ENCODE data around the gene ATN1. TPM values are rescaled to one million over a fixed set of nuclear protein-coding genes. Genes with fewer than 3 reads are reported as not detected.
"Not testable (repeated sequence)": the region's sequence is repeated elsewhere in the genome, so short reads cannot be mapped to it uniquely, and the experiment has no call there.

Gene ATN1, protein sequence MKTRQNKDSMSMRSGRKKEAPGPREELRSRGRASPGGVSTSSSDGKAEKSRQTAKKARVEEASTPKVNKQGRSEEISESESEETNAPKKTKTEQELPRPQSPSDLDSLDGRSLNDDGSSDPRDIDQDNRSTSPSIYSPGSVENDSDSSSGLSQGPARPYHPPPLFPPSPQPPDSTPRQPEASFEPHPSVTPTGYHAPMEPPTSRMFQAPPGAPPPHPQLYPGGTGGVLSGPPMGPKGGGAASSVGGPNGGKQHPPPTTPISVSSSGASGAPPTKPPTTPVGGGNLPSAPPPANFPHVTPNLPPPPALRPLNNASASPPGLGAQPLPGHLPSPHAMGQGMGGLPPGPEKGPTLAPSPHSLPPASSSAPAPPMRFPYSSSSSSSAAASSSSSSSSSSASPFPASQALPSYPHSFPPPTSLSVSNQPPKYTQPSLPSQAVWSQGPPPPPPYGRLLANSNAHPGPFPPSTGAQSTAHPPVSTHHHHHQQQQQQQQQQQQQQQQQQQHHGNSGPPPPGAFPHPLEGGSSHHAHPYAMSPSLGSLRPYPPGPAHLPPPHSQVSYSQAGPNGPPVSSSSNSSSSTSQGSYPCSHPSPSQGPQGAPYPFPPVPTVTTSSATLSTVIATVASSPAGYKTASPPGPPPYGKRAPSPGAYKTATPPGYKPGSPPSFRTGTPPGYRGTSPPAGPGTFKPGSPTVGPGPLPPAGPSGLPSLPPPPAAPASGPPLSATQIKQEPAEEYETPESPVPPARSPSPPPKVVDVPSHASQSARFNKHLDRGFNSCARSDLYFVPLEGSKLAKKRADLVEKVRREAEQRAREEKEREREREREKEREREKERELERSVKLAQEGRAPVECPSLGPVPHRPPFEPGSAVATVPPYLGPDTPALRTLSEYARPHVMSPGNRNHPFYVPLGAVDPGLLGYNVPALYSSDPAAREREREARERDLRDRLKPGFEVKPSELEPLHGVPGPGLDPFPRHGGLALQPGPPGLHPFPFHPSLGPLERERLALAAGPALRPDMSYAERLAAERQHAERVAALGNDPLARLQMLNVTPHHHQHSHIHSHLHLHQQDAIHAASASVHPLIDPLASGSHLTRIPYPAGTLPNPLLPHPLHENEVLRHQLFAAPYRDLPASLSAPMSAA (N-terminal part only)
- 10 to 100 TPM; 83.9 to 95.0 (median 90.0) TPM for polyA plus RNA-seq (ENCODE audit: insufficient read length in 3 of 3)

DNA sequence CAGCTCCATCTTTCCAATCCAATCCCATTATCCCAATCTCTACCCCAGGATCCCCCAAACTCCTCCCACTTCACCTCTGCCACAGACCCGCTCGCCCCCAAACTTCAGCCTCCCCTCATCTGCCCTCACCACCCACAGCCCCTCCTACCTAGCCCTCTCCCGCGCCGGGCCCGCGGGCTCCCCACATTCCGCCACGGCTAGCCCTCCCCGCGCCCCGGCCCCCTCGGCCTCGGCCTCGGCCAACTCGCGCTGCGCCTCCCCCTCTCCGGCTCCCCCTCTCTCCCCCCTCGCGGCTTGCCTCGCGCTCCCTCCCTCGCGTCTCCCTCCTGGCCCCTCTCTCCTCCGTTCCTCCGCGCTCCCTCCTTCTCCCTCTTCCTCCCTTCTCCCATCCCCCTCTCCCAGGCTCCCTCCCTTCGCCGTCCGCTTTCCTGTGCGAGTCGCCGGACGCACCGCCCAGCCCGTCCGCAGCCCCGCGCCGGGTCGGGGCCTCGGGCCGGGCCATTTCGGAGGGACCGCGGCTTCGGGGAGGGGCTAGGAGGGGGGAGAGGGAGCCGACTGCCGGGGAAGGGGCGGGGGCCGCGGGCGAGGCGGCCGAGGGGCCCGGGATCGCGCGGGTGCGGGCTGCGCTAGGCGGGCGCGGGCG is at the start of gene ATN1:
Gene ATN1, plus strand, starts transcription at position 581 of the 643 bp plus-strand sequence. CDS start 6,043 bp downstream, outside the sequence.
- DNase-seq (ENCODE audit: low read depth in 3 of 3, low spot score in 2 of 3): peak in 2 of 3 donors; percentile 80 to 82

DNA sequence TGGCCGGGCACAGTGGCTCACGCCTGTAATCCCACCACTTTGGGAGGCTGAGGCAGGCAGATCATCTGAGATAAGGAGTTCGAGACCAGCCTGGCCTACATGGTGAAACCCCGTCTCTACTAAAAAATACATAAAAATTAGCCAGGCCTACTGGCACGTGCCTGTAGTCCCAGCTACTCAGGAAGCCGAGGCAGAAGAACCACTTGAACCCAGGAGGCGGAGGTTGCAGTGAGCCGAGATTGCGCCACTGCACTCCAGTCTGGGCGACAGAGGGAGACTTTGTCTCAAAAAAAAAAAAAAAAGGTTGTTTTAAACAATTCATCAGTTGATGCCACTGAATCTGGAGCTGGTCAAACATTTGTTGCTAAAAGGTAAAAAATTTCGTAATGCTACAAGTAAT is 47.9 kb upstream of the ATN1 start:
- DNase-seq (ENCODE audit: low read depth in 3 of 3, low spot score in 2 of 3): not testable (repeated sequence)

DNA sequence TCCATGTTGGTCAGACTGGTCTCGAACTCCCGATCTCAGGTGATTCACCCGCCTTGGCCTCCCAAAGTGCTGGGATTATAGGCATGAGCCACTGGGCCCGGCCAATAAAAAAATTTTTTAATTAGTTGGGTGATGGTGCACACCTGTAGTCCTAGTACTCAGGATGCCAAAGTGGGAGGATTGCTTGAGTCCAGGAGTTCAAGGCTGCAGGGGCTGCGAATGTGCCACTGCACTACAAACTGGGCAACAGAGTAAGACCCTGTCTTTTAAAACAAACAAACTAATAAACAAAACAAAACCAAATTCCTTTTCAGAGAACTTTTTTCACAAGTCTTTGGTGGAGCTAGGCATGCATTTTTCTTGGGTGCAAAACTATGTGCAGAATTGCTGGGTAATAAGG is 44.5 kb upstream of the ATN1 start:
- no peak for DNase-seq (ENCODE audit: low read depth in 3 of 3, low spot score in 2 of 3)

DNA sequence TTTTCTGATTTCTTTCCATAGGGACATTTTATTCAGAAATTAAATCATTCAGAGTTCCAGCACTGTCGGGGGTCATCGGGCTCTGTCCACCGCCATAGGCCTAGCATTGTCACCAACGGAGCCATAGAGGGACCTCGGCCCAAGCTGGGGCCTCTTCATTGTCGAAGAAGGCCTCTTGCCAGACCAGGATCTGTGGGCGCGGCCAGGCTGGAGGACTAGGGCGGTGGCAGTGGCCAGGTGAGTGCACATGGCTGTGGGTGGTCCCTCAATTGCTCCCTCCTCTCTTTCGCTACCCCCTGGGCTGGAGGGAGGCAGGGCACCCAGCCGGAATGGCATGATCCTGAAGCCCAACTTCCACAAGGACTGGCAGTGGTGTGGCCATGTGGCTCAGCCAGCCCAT is 44.1 kb upstream of the ATN1 start:
- no peak for DNase-seq (ENCODE audit: low read depth in 3 of 3, low spot score in 2 of 3)

DNA sequence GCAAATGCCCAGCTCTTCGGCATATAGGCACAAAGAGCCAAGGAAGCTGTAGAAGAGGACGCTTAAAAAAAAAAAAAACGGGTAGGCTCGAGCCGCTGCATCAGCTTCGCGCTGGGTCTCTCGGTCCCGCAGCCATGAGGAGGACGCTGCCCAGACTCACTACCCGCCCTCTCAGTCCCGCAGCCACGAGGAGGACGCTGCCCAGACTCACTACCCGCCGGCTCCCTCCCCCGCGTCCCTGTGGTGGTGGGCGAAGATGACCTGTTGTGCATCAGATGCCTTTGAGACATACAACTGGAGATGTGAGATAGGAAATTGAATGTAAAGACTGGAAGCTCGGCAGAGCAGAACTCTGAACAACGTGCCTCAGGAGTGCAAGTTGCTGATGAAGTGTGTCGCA is 43.2 kb upstream of the ATN1 start:
- no peak for DNase-seq (ENCODE audit: low read depth in 3 of 3, low spot score in 2 of 3)

DNA sequence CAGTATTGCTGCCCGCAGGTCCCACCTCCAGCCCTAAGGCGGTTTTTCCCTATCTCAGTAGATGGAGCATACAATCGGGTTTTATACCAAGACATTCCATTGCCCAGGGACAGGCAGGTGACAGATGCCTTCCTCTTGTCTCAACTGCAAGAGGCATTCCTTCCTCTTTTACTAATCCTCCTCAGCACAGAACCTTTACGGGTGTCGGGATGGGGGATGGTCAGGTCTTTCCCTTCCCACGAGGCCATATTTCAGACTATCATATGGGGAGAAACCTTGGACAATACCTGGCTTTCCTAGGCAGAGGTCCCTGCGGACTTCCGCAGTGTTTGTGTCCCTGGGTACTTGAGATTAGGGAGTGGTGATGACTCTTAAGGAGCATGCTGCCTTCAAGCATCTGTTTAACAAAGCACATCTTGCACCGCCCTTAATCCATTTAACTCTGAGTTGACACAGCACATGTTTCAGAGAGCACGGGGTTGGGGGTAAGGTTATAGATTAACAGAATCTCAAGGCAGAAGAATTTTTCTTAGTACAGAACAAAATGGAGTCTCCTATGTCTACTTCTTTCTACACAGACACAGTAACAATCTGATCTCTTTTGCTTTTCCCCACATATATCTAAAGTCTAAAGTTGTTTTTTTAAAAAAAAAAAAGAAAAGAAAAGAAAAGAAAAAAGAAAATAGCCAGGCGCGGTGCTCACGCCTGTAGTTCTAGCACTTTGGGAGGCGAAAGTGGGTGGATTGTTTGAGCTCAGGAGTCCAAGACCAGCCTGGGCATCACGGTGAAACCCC is 41.4 kb upstream of the ATN1 start:
- DNase-seq (ENCODE audit: low read depth in 3 of 3, low spot score in 2 of 3): not testable (repeated sequence)

DNA sequence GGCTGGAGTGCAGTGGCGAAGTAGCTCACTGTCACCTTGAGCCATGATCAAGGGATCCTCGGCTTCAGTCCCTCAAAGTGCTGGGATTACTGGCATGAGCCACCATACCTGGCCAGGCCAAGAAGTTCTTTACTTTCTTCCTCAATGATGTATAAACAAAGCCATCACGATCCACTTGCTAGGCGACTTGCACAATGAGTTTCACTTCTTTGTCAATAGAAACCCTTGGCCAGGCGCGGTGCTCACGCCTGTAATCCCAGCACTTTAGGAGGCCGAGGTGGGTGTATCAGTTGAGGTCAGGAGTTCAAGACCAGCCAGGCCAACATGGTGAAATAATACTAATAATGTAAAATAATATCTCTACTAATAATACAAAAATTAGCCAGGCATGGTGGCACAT is 40.3 kb upstream of the ATN1 start:
- no peak for DNase-seq (ENCODE audit: low read depth in 3 of 3, low spot score in 2 of 3)

DNA sequence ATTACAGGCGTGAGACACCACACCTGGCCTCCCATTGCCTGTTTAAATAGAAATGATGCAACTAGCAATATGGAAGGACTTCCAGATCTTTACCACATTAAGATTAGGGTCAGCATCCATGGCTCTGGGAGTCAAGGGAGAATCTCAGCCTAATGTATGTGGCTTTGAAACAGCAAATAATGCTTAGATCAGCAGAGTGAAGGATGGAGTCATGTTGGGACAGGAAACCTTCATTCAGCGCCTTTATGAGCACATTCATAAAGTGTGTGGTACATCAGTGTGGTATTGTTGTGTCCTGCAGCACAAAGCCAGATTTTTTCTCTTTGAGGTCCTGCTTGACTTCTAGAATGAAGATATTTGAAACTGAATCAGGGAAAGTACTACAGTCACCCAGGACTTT is 39.4 kb upstream of the ATN1 start:
- no peak for DNase-seq (ENCODE audit: low read depth in 3 of 3, low spot score in 2 of 3)

DNA sequence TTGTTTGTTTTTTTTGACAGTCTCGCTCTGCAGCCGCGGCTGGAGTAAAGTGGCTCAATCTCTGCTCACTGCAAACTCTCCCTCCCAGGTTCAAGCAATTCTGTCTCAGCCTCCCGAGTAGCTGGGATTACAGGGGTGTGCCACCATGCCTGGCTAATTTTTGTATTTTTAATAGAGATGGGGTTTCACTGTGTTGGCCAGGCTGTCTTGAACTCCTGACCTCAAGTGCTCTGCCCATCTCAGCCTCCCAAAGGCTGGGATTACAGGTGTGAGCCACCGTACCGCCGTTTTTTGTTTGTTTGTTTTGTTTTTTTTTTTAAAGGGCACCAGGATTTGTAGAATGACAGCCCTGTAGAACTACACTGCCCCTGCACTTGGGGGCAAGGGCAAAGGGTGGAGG is 39.0 kb upstream of the ATN1 start:
- not testable (repeated sequence) for DNase-seq (ENCODE audit: low read depth in 3 of 3, low spot score in 2 of 3)

DNA sequence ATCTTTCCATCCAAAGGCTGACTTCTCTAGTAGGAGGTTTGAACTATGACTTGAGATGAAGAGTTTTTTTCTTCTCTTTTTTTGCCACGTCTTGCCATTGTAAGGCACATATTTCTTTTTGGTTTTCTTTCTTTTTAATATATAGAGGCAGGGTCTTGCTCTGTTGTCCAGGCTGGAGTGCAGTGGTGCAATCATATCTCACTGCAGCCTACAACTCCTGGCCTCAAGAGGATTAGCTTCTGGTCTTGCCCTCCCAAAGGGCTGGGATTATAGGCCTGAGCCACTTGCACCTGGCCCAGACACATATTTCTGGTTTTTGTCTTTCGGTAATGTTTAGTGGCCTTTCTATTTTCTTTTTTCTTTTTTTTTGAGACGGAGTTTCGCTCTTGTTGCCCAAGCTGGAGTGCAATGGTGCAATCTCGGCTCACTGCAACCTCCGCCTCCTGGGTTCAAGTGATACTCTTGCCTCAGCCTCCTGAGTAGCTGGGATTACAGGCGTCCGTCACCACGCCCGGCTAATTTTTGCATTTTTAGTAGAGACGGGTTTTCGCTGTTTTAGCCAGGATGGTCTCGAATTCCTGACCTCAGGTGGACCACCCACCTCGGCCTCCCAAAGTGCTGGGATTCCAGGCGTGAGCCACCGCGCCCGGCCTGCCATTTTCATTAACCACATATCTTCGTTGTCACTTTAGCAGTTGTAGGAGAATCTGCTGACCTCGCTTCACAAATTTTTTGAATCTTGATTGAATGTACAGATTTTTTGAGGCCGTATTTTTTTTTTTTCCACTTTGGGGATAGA is 37.8 kb upstream of the ATN1 start:
- DNase-seq (ENCODE audit: low read depth in 3 of 3, low spot score in 2 of 3): not testable (repeated sequence)

DNA sequence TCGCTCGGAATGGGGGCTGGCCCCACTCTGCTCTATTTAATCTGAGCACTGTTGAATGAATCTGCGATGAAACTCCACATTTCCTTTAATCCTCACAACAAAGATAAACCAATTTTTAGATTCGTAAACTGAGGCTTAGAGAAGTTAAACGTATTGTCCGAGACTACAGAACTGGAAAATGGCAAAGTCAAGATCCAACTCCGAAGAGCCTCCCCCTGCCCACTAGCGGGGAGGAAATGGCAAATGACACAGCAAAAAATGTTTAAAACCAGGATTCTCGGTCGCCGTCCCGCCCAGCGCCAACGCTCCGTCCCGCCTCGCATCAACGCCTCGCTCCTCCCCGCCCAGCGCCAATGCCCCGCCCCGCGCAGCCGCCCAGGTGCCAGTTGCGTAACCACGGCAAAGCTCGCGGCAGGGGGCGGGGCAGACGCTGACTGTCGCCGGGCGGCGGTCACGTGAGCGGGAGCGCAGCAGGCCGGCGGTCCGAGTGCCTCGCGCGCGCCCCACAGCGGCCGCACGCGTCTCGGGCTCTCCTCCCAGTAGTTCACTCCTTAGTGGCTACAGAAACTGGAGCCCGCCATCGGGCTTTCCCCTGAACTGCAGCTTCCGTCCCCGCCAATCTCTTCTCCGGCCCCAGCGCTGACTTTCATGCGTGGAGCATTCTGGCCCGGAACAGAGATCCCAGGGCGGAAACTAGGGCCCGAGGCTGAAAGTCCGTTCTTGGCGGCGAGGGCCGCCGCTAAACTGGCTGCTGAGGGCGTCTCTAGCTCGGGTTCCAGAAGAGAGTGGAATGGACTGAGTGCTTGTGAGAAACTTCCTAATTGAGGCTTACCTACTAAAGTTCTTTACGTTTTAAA is 36.7 kb upstream of the ATN1 start:
- DNase-seq (ENCODE audit: low read depth in 3 of 3, low spot score in 2 of 3): peak; percentile 85 to 96 (median 92)

DNA sequence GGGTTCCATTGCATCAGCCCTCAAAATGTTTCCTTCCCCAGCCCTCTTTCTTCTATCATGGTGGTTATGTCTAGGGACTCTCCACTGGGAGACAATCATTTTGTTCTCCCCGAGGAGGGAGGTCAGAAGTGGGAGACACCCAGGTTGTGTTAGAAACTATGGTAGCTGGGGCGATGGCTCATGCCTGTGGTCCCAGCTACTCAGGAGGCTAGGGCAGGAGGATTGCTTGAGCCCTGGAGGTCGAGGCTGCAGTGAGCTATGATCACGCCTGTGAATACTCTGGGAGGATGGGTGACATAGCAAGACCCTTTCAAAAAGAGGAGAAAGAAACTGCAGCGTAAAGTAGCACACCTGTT is 36.1 kb upstream of the ATN1 start:
- no peak for DNase-seq (ENCODE audit: low read depth in 3 of 3, low spot score in 2 of 3)

DNA sequence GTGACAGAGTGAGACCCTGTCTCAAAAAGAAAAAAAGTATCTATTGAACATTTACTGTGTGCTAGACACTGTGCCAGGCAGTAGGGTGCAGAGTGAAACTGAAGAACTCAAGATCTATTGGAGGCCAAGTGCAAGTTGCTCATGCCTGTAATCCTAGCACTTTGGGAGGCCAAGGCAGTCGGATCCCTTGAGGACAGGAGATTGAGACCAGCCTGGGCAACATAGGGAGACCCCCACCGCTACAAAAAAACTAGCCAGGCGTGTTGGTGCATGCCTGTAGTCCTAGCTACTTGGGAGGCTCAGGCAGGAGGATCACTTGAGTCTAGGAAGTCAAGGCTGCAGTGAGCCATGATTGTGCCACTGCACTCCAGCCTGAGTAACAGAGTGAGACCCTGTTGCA is 35.1 kb upstream of the ATN1 start:
- DNase-seq (ENCODE audit: low read depth in 3 of 3, low spot score in 2 of 3): not testable (repeated sequence)

DNA sequence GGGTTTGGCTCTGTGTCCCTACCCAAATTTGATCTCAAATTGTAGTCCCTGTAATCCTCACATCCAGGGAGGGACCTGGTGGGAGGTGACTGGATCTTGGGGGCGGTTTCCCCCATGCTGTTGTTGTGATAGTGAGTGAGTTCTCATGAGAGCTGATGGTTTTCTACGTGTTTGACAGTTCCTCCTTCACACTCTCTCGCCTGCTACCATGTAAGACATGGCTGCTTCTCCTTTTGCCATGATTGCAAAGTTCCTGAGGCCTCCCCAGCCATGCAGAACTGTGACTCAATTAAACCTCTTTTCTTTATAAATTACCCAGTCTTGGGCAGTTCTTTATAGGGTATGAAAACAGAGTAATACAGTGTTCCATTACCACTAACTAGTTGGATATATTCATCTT is 33.4 kb upstream of the ATN1 start:
- no peak for DNase-seq (ENCODE audit: low read depth in 3 of 3, low spot score in 2 of 3)

DNA sequence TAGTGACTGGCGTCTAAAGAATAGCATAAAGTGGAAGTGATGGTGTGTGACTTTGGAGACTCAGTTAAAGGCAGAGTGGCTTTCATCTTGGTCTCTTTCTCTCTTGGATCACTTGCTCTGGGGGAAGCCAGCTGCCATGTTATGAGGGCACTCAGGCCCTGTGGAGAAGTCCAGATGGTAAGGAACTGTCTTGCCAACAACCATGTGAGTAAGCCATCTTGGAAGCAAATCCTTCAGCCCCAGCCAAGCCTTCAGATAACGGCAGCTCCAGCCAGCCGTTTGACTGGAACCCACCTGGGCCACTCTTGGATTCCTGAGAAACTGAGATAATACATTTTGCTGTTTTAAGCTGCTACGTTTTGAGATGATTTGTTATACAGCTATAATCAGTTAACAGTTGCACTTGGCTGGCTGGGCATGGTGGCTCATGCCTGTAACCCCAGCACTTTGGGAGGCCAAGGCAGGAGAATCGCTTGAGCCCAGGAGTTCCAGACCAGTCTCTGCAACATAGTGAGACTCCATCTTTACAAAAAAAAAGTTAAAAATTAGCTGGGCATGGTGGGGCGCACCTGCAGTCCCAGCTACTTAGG is 30.8 kb upstream of the ATN1 start:
- DNase-seq (ENCODE audit: low read depth in 3 of 3, low spot score in 2 of 3): no peak

DNA sequence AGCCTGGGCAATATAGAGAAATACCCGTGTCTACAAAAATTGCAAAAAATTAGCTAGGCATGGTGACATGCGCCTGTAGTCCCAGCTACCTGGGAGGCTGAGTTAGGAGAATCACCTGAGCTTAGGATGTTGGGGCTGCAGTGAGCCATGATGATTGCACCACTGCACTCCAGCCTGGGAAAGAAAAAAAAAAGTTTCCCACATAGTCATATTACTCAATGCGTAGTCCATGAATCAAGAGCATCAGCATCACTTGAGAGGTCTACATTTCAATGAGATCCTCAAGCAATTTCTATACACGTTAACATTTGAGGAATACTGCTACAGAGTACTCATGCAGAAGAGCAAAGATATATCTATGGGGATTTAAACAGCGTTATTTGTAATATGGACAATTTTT is 28.3 kb upstream of the ATN1 start:
- DNase-seq (ENCODE audit: low read depth in 3 of 3, low spot score in 2 of 3): no peak

DNA sequence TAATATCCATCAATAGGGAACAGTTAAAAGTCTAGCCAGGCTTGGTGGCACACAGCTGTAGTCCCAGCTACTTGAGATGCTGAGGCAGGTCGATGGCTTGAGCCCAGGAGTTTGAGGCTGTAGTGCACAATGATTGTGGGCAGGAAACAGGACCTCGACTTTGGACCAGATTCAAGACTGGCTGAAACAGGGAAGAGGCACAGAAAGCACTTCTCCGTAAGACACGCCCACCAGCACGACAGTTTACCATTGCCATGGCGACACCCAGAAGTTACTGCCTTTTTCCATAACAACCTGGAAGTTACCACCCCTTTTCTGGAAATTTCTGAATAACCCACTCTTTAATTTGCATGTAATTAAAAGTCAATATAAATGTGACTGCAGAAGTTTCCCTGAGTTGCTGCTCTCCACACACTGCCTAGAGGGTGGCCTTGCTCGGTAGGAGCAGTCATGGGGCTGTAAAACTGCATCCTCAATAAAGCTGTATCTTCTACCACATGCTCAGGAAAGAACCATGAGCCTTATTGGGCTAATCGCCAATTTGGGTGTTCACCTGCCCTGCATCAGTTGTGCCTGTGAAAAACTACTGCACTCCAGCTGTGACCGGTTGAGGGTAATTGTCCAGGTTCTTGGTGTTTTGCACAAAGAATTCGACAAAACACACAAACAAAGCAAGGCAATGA is 27.8 kb upstream of the ATN1 start:
- no peak for DNase-seq (ENCODE audit: low read depth in 3 of 3, low spot score in 2 of 3)

All from right renal cortex interstitium (tissue), 3 donors.